Skeletal muscle satellite cell (primary cell): Measurements from ENCODE around the gene JMJD7. TPM values are rescaled to one million over a fixed set of nuclear protein-coding genes. Genes with fewer than 3 reads are reported as not detected.

Experiments
- H3K27me3 ChIP-seq: 2 replicates; pipeline ENCODE4 v1.7.0; 2013; ENCODE audit warnings: low read length; ENCODE audit not compliant: control insufficient read depth, insufficient read depth
- H3K36me3 ChIP-seq: 2 replicates; pipeline ENCODE4 v1.7.0; 2013; ENCODE audit warnings: mild to moderate bottlenecking, control low read depth, low read length; ENCODE audit not compliant: insufficient read depth
- H3K4me1 ChIP-seq: 2 replicates; pipeline ENCODE4 v1.7.0; 2013; ENCODE audit warnings: low read length; ENCODE audit not compliant: control insufficient read depth, insufficient read depth
- H3K4me2 ChIP-seq: 2 replicates; pipeline ENCODE4 v1.7.0; 2013; ENCODE audit warnings: mild to moderate bottlenecking, low read length
- H3K4me3 ChIP-seq: 2 replicates; pipeline ENCODE4 v1.7.0; 2013; ENCODE audit warnings: low read length
- H3K9ac ChIP-seq: 2 replicates; pipeline ENCODE4 v1.7.0; 2013; ENCODE audit warnings: mild to moderate bottlenecking, low read depth, low read length, moderate library complexity
- H3K9me3 ChIP-seq: replicated peaks from 2 replicates; pipeline ENCODE4 v1.7.0; 2013; ENCODE audit warnings: mild to moderate bottlenecking, control low read depth, low read length
- small RNA-seq: library from RNA; depleted of rRNA; stranded (forward); fragments of <200 nt; gene quantifications from one replicate; pipeline ENCODE3, GENCODE V24; 2012

JMJD7 gene

GRCh38 chr15:41882689-41883483 is 55.0 kb downstream of the JMJD7 start:
- Histone ChIP-seq H3K9ac (no peak overlapping the region), H3K4me2 (no peak overlapping the region), H3K4me1 (peaks cover 8% of the 10 kb centered on the region), H3K27me3 (peaks cover 17% of the 10 kb centered on the region), H3K36me3 (no peaks in the 10 kb centered on the region), H3K4me3 (no peak overlapping the region), H3K9me3 (no peaks in the 10 kb centered on the region)

- Histone ChIP-seq H3K36me3 (no peaks in the 10 kb centered on the region), H3K9ac (no peak overlapping the region), H3K4me3 (no peak overlapping the region), H3K4me1 (peaks cover 8% of the 10 kb centered on the region), H3K9me3 (no peaks in the 10 kb centered on the region), H3K4me2 (no peak overlapping the region), H3K27me3 (peaks cover 17% of the 10 kb centered on the region)
Observed at GRCh38 chr15:41883484-41883825, 55.6 kb downstream of the JMJD7 start.

- Histone ChIP-seq H3K9ac (no peak overlapping the region), H3K9me3 (no peaks in the 10 kb centered on the region), H3K27me3 (peaks cover 17% of the 10 kb centered on the region), H3K4me3 (no peak overlapping the region), H3K4me2 (no peak overlapping the region), H3K36me3 (no peaks in the 10 kb centered on the region), H3K4me1 (peaks cover 8% of the 10 kb centered on the region)
Observed at GRCh38 chr15:41884458-41884857, 56.6 kb downstream of the JMJD7 start.

GRCh38 chr15:41885321-41885720 is 57.4 kb downstream of the JMJD7 start:
- Histone ChIP-seq H3K4me1 (peaks cover 8% of the 10 kb centered on the region), H3K4me2 (no peak overlapping the region), H3K9me3 (no peaks in the 10 kb centered on the region), H3K36me3 (no peaks in the 10 kb centered on the region), H3K27me3 (peaks cover 14% of the 10 kb centered on the region), H3K9ac (no peak overlapping the region), H3K4me3 (no peak overlapping the region)

GRCh38 chr15:41885841-41886240 is 57.9 kb downstream of the JMJD7 start:
- H3K9ac ChIP-seq, result no peak overlapping the region

GRCh38 chr15:41886741-41887140 is 58.8 kb downstream of the JMJD7 start:
- Histone ChIP-seq H3K9ac (no peak overlapping the region), H3K27me3 (peaks cover 3% of the 10 kb centered on the region), H3K36me3 (no peaks in the 10 kb centered on the region), H3K4me1 (peaks cover 2% of the 10 kb centered on the region), H3K4me2 (no peak overlapping the region), H3K9me3 (no peaks in the 10 kb centered on the region), H3K4me3 (no peak overlapping the region)

More at GRCh38 chr15:41885841-41886240, 57.9 kb downstream of the JMJD7 start:
- Histone ChIP-seq H3K36me3 (no peaks in the 10 kb centered on the region), H3K4me2 (no peak overlapping the region), H3K27me3 (peaks cover 12% of the 10 kb centered on the region), H3K4me1 (peaks cover 8% of the 10 kb centered on the region), H3K9me3 (no peaks in the 10 kb centered on the region), H3K4me3 (no peak overlapping the region)

- Histone ChIP-seq H3K9me3 (no peaks in the 10 kb centered on the region), H3K36me3 (no peaks in the 10 kb centered on the region), H3K9ac (no peak overlapping the region), H3K4me2 (no peak overlapping the region), H3K4me1 (no peaks in the 10 kb centered on the region), H3K27me3 (peaks cover 3% of the 10 kb centered on the region), H3K4me3 (no peak overlapping the region)
Observed at GRCh38 chr15:41887161-41887560, 59.3 kb downstream of the JMJD7 start.

Small RNA genes within 50 kb of the gene (small RNA-seq; reads per million reads assigned to genes)
- gene JMJD7-PLA2G4B (not detected), gene MIR4310 (not detected), gene RNA5SP393 (not detected)
